GM12878 (cell line): ENCODE measurements around the gene NRXN3.

Experiments
- ASH2L ChIP-seq: fragments of 300-600, 200-600 bp; sonication (generic); IDR thresholded peaks from 2 replicates; pipeline ENCODE4 v1.6.1; 2017; ENCODE audit warnings: low read depth, mild to moderate bottlenecking, borderline replicate concordance
- ATF3 ChIP-seq: IDR thresholded peaks from 2 replicates; pipeline ENCODE4 v1.6.1; 2011; ENCODE audit warnings: low read depth, mild to moderate bottlenecking, low read length, moderate library complexity, borderline replicate concordance; ENCODE audit errors: extremely low read depth
- BACH1 ChIP-seq: fragments of 450-650 bp; IDR thresholded peaks from 2 replicates; pipeline ENCODE4 v1.6.1; 2017; ENCODE audit warnings: mild to moderate bottlenecking, borderline replicate concordance
- CTCF ChIP-seq, 3 experiments: IDR thresholded peaks in 2 of 3; conservative IDR thresholded peaks in 1 of 3; 2 replicates each; pipeline ENCODE4 v1.5.1; 2011; ENCODE audit warnings: low read depth in 3 of 3, low read length in 3 of 3, mild to moderate bottlenecking in 3 of 3, control low read depth in 2 of 3, moderate library complexity in 2 of 3, inconsistent platforms in 1 of 3, mixed read lengths in 1 of 3; ENCODE audit not compliant: control insufficient read depth in 2 of 3, insufficient read depth in 1 of 3; ENCODE audit errors: extremely low read depth in 1 of 3
- ELK1 ChIP-seq: IDR thresholded peaks from 2 replicates; pipeline ENCODE4 v1.6.1; 2012; ENCODE audit warnings: low read depth, low read length, improper control_type of control experiment
- REST ChIP-seq: IDR thresholded peaks from 2 replicates; pipeline ENCODE4 v1.6.1; 2012; ENCODE audit warnings: mild to moderate bottlenecking, low read depth, low read length
- RFX5 ChIP-seq: IDR thresholded peaks from 2 replicates; pipeline ENCODE4 v1.6.1; 2011; ENCODE audit warnings: low read depth, low read length, improper control_type of control experiment
- ZNF687 ChIP-seq: fragments of 450-650 bp; IDR thresholded peaks from 2 replicates; pipeline ENCODE4 v1.6.1; 2017; ENCODE audit warnings: mild to moderate bottlenecking, moderate library complexity

GRCh38 chr14:79734656-79735055 lies 1564.5 kb downstream of the NRXN3 start:
- TF ChIP-seq REST = no peak
- TF ChIP-seq ZNF687 = no peak
- TF ChIP-seq BACH1 = no peak
- no peak for TF ChIP-seq CTCF (IDR thresholded peaks at IDR 0.05 in 2 of 3, conservative IDR thresholded peaks at IDR 0.05 in 1 of 3; ENCODE audit: control insufficient read depth in 2 of 3, extremely low read depth in 1 of 3, insufficient read depth in 1 of 3, low read depth in 3 of 3, low read length in 3 of 3)
- no peak for TF ChIP-seq ELK1
- TF ChIP-seq ASH2L = no peak
- TF ChIP-seq ATF3 = no peak
- TF ChIP-seq RFX5 = no peak
